H1 (cell line): ENCODE data around the gene CDC42. TPM values are rescaled to one million over a fixed set of nuclear protein-coding genes. Genes with fewer than 3 reads are reported as not detected.

Experiments used
- MAFK ChIP-seq: IDR thresholded peaks from 2 replicates; pipeline ENCODE4 v1.6.1; 2012; ENCODE audit warnings: low read depth, mild to moderate bottlenecking, improper control_type of control experiment, low read length
- POLR2A ChIP-seq, 2 experiments: IDR thresholded peaks; 1 replicate in 1 of 2; 2 replicates in 1 of 2; pipeline ENCODE4 v1.6.1; 2011; ENCODE audit warnings: low read depth in 2 of 2, low read length in 2 of 2, mild to moderate bottlenecking in 2 of 2; ENCODE audit errors: control extremely low read depth in 1 of 2
- ZNF274 ChIP-seq: IDR thresholded peaks from 2 replicates; pipeline ENCODE4 v1.7.0; 2012; ENCODE audit warnings: low read length, borderline replicate concordance; ENCODE audit errors: extremely low read depth
- polyA plus RNA-seq, 7 experiments: library from polyadenylated mRNA; depleted of rRNA in 3 of 7; stranded (reverse) in 5 of 7; unstranded in 2 of 7; fragments of >200 nt in 5 of 7; fragments of 200-250 nt in 2 of 7; gene quantifications; 1 replicate in 5 of 7; 2 replicates in 1 of 7; 4 replicates in 1 of 7; pipeline versions ENCODE4 v1.2.1 to v1.2.3, GENCODE V29; 2011 to 2013; ENCODE audit warnings: missing spikeins in 2 of 7, mixed read lengths in 2 of 7
- total RNA-seq: library from RNA; stranded (reverse); fragmentation: NEBNext Ultra II Directional; extraction: Animal tissue kit (Norgen Biotek cat#: 25700); gene quantifications from 2 replicates; pipeline ENCODE4 v1.2.1, GENCODE V29; 2021

Gene CDC42
- total and polyA plus RNA-seq, 2 of the 8 experiments (the other 6 are each of a cell fraction or from before 2014, with no cell fraction given) = 110 to 179 TPM

DNA sequence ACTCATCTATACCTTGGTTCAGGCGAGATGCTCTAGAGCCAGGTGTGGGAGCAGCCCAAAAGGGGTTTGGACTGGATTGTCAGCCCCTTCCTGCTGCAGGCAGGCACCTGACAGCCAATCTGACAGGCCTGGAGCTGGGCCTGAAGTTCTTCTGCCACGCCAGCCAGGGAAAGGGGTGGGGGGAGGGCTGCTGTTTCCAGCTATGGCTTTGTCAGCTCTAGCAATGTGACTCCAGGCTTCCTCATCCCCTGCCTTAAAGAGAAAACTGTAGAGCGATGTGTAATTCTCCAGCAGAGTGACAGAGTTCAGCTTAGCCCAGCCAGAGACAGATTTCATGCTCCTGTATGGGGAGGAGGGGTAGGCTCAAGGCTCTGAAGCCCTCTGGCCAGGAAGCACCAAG lies 60.0 kb downstream of the CDC42 start (continued):
- TF ChIP-seq ZNF274 = no peak
- TF ChIP-seq MAFK = no peak
- no peak for TF ChIP-seq POLR2A (IDR thresholded peaks at IDR 0.05; ENCODE audit: control extremely low read depth in 1 of 2, low read depth in 2 of 2, low read length in 2 of 2)
